ENCODE measurements around the gene HSPA12B. TPM values are rescaled to one million over a fixed set of nuclear protein-coding genes. Genes with fewer than 3 reads are reported as not detected.

HSPA12B gene
- total and polyA plus RNA-seq, 2 of the 13 experiments (the other 11 are each of a cell fraction or from before 2014, with no cell fraction given): 0.01 TPM; not detected in 1

GRCh38 chr20:3767427-3768341, 35.2 kb downstream of the HSPA12B start, which contains the start of gene ADISSP (continued):
- TF ChIP-seq ARNT2 (CRISPR knock-in tag; IDR thresholded peaks at IDR 0.05; ENCODE audit: low read depth) (peak; percentile 99), NFE2 (CRISPR knock-in tag; IDR thresholded peaks at IDR 0.05) (no peak), ZNF619 (CRISPR knock-in tag; IDR thresholded peaks at IDR 0.05) (peak; percentile 69), RXRA (CRISPR knock-in tag; IDR thresholded peaks at IDR 0.05) (peak; percentile 90), FOSL1 (CRISPR knock-in tag; IDR thresholded peaks at IDR 0.05; ENCODE audit: borderline replicate concordance) (0 out of 2 replicates have a peak, but pooled peaks have one; percentile 67), RELA (CRISPR knock-in tag; IDR thresholded peaks at IDR 0.05) (peak; percentile 94; the same call in 1 of the 2 replicates), ISX (CRISPR knock-in tag; conservative IDR thresholded peaks at IDR 0.05) (peak; percentile 90; the same call in 1 of the 2 replicates), ZNF788 (CRISPR knock-in tag; IDR thresholded peaks at IDR 0.05; ENCODE audit: borderline replicate concordance) (peak; percentile 96), ZIK1 (CRISPR knock-in tag; IDR thresholded peaks at IDR 0.05; ENCODE audit: borderline replicate concordance, low read depth) (peak; percentile 81), ZNF441 (CRISPR knock-in tag; IDR thresholded peaks at IDR 0.05; ENCODE audit: borderline replicate concordance) (peak; percentile 85; the same call in 1 of the 2 replicates), ERF (CRISPR knock-in tag; IDR thresholded peaks at IDR 0.05) (peak; percentile 94), NFKB2 (CRISPR knock-in tag; IDR thresholded peaks at IDR 0.05; ENCODE audit: borderline replicate concordance) (peak; percentile 87), ZNF605 (CRISPR knock-in tag; IDR thresholded peaks at IDR 0.05) (peak; percentile 94), ZNF317 (CRISPR knock-in tag; IDR thresholded peaks at IDR 0.05) (peak; percentile 40; the same call in 1 of the 2 replicates), ZMYM3 (CRISPR knock-in tag; IDR thresholded peaks at IDR 0.05) (peak; percentile 67), ZNF7 (CRISPR knock-in tag; IDR thresholded peaks at IDR 0.05) (peak; percentile 46; the same call in 1 of the 2 replicates), ZNF761 (CRISPR knock-in tag; conservative IDR thresholded peaks at IDR 0.05) (peak; percentile 89), SIN3B (IDR thresholded peaks at IDR 0.05; ENCODE audit: low read length) (no peak), ZFYVE20 (CRISPR knock-in tag; IDR thresholded peaks at IDR 0.05; ENCODE audit: borderline replicate concordance, low read depth) (peak; percentile 92; the same call in 1 of the 2 replicates)
- TF ChIP-seq, protein P1, sequence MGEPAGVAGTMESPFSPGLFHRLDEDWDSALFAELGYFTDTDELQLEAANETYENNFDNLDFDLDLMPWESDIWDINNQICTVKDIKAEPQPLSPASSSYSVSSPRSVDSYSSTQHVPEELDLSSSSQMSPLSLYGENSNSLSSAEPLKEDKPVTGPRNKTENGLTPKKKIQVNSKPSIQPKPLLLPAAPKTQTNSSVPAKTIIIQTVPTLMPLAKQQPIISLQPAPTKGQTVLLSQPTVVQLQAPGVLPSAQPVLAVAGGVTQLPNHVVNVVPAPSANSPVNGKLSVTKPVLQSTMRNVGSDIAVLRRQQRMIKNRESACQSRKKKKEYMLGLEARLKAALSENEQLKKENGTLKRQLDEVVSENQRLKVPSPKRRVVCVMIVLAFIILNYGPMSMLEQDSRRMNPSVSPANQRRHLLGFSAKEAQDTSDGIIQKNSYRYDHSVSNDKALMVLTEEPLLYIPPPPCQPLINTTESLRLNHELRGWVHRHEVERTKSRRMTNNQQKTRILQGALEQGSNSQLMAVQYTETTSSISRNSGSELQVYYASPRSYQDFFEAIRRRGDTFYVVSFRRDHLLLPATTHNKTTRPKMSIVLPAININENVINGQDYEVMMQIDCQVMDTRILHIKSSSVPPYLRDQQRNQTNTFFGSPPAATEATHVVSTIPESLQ (CRISPR knock-in tag; conservative IDR thresholded peaks at IDR 0.05): no peak
- TF ChIP-seq, protein P2, sequence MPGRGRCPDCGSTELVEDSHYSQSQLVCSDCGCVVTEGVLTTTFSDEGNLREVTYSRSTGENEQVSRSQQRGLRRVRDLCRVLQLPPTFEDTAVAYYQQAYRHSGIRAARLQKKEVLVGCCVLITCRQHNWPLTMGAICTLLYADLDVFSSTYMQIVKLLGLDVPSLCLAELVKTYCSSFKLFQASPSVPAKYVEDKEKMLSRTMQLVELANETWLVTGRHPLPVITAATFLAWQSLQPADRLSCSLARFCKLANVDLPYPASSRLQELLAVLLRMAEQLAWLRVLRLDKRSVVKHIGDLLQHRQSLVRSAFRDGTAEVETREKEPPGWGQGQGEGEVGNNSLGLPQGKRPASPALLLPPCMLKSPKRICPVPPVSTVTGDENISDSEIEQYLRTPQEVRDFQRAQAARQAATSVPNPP (CRISPR knock-in tag; IDR thresholded peaks at IDR 0.05): peak; percentile 28; the same call in 1 of the 2 replicates
- TF ChIP-seq, protein P3, sequence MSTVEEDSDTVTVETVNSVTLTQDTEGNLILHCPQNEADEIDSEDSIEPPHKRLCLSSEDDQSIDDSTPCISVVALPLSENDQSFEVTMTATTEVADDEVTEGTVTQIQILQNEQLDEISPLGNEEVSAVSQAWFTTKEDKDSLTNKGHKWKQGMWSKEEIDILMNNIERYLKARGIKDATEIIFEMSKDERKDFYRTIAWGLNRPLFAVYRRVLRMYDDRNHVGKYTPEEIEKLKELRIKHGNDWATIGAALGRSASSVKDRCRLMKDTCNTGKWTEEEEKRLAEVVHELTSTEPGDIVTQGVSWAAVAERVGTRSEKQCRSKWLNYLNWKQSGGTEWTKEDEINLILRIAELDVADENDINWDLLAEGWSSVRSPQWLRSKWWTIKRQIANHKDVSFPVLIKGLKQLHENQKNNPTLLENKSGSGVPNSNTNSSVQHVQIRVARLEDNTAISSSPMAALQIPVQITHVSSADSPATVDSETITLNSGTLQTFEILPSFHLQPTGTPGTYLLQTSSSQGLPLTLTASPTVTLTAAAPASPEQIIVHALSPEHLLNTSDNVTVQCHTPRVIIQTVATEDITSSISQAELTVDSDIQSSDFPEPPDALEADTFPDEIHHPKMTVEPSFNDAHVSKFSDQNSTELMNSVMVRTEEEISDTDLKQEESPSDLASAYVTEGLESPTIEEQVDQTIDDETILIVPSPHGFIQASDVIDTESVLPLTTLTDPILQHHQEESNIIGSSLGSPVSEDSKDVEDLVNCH (CRISPR knock-in tag; IDR thresholded peaks at IDR 0.05): 0 out of 2 replicates have a peak, but pooled peaks have one; percentile 18
- TF ChIP-seq, protein P4, sequence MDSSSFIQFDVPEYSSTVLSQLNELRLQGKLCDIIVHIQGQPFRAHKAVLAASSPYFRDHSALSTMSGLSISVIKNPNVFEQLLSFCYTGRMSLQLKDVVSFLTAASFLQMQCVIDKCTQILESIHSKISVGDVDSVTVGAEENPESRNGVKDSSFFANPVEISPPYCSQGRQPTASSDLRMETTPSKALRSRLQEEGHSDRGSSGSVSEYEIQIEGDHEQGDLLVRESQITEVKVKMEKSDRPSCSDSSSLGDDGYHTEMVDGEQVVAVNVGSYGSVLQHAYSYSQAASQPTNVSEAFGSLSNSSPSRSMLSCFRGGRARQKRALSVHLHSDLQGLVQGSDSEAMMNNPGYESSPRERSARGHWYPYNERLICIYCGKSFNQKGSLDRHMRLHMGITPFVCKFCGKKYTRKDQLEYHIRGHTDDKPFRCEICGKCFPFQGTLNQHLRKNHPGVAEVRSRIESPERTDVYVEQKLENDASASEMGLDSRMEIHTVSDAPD (CRISPR knock-in tag; IDR thresholded peaks at IDR 0.05): no peak; the same call in 1 of the 2 replicates

Measured in HepG2 (cell line).